Ovary (tissue), 9 donors: ENCODE data around the gene PTCHD1. TPM values are rescaled to one million over a fixed set of nuclear protein-coding genes. Genes with fewer than 3 reads are reported as not detected.

Experiments
- DNase-seq, 5 donors: peaks; one replicate each; pipeline ENCODE4 v3.0.0-alpha.2; 2019 to 2020
- H3K27ac ChIP-seq, 2 donors: fragments of 200-600 bp; one replicate each; pipeline versions ENCODE4 v1.5.1 to v1.8.0; 2019 to 2022
- H3K27me3 ChIP-seq: fragments of 200-600 bp; one replicate; pipeline ENCODE4 v1.8.0; 2022
- H3K36me3 ChIP-seq: fragments of 200-600 bp; sonication (generic); one replicate; pipeline ENCODE4 v1.5.1; 2019
- H3K4me1 ChIP-seq: one replicate; pipeline ENCODE4 v1.8.1; 2013; ENCODE audit warnings: mild to moderate bottlenecking, moderate library complexity; ENCODE audit not compliant: insufficient read depth
- H3K4me3 ChIP-seq: fragments of 200-600 bp; sonication (generic); one replicate; pipeline ENCODE4 v1.5.1; 2017
- H3K9me3 ChIP-seq, 2 donors: fragments of 200-600 bp in 1 of 2; sonication (generic) in 1 of 2; one replicate each; pipeline versions ENCODE4 v1.5.1 to v1.8.1; 2013 to 2019; ENCODE audit warnings: mild to moderate bottlenecking in 1 of 2, moderate library complexity in 1 of 2
- EP300 ChIP-seq: sonication (generic); formaldehyde crosslinking; IDR thresholded peaks from one replicate; pipeline ENCODE4 v1.6.1; 2017; ENCODE audit warnings: antibody characterized with exemption
- POLR2A ChIP-seq: fragments of 450-650 bp; IDR thresholded peaks from one replicate; pipeline ENCODE4 v1.6.1; 2017; ENCODE audit warnings: antibody characterized with exemption, mild to moderate bottlenecking, moderate library complexity
- WGBS, 3 donors: extraction: QIAGEN DNeasy Blood & Tissue Kit in 1 of 3; methylation state at CpG; one replicate each; pipeline versions ENCODE4 v1.1.5 to v1.1.7; 2013 to 2017; 5-methylcytosine and 5-hydroxymethylcytosine counted together
- intact Hi-C, 4 donors: fragments of 100-400 bp; cut with DNase I; formaldehyde crosslinking; loops; one replicate each; pipeline versions ENCODE4 v1.11.0 to v1.15.1; 2022 to 2023
- polyA plus RNA-seq, 2 donors: library from polyadenylated mRNA; stranded (reverse); fragments of 200-250 nt in 1 of 2; fragments of 350-450 nt in 1 of 2; fragmentation: Illumina TruSeq in 1 of 2; extraction: RNeasy Lipid Tissue Mini Kit (QIAGEN cat#74804) in 1 of 2; gene quantifications; one replicate each; pipeline ENCODE4 v1.2.3, GENCODE V29; 2013 to 2014
- total RNA-seq, 7 donors: library from RNA; depleted of rRNA in 2 of 7; stranded (reverse); fragments of >200 nt in 2 of 7; fragmentation: NEBNext Ultra II Directional in 3 of 7; extraction: Animal tissue kit (Norgen Biotek cat#: 25700) in 3 of 7; gene quantifications; one replicate each; pipeline versions ENCODE4 v1.1.0 to v1.2.4, GENCODE V29; 2016 to 2023
- TF ChIP-seq, protein P1 (sequence below), 3 donors: fragments of 450-650 bp in 2 of 3; fragments of 200-600 bp in 1 of 3; IDR thresholded peaks; one replicate each; pipeline versions ENCODE4 v1.5.1 to v1.8.0; 2016 to 2022; ENCODE audit warnings: antibody characterized with exemption in 3 of 3, mild to moderate bottlenecking in 1 of 3
- donor health status: DM: no; HTN: no; CAD: no; lungs with moderate emphysema.
- donor health status: DM: no; HTN: no; CAD: no.
- donor health status: Bipolar disorder and iron deficiency.
- donor health status: DM: yes; HTN: yes; CAD: no.
- donor health status: DM: no; HTN: no; CAD: no.
- donor health status: DM: yes; HTN: yes; CAD: no.

PTCHD1 gene
- total and polyA plus RNA-seq, 9 donors = under 0.01 to 1.0 (median 0.03) TPM; not detected in 3

DNA sequence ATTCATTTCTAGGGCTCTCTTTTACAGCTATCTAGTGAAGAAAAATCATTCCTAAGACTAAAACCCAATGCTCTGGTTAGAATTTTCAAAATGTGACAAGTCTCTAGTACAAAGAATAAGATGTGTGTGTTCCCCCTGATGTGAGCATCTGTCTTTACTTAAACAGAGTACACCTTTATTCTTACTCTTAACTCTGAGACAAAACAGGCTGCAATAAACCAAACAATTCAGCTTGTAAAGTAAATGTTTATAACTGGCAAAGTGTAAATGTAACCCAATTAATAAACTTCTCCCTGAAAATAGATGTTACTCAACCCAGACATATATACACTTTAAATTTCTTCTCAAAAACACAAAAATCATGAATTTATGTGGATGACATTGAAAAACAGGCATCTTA lies 51.6 kb downstream of the PTCHD1 start:
- Histone ChIP-seq H3K9me3 (no peaks in the 10 kb centered on the region), H3K36me3 (no peaks in the 10 kb centered on the region), H3K27me3 (no peaks in the 10 kb centered on the region), H3K27ac (no peak overlapping the region), H3K4me1 (no peaks in the 10 kb centered on the region), H3K4me3 (no peak overlapping the region)
- DNase-seq = no peak
- intact Hi-C loops = no loop called here
- TF ChIP-seq, protein P1, sequence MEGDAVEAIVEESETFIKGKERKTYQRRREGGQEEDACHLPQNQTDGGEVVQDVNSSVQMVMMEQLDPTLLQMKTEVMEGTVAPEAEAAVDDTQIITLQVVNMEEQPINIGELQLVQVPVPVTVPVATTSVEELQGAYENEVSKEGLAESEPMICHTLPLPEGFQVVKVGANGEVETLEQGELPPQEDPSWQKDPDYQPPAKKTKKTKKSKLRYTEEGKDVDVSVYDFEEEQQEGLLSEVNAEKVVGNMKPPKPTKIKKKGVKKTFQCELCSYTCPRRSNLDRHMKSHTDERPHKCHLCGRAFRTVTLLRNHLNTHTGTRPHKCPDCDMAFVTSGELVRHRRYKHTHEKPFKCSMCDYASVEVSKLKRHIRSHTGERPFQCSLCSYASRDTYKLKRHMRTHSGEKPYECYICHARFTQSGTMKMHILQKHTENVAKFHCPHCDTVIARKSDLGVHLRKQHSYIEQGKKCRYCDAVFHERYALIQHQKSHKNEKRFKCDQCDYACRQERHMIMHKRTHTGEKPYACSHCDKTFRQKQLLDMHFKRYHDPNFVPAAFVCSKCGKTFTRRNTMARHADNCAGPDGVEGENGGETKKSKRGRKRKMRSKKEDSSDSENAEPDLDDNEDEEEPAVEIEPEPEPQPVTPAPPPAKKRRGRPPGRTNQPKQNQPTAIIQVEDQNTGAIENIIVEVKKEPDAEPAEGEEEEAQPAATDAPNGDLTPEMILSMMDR (IDR thresholded peaks at IDR 0.05) = no peak
- TF ChIP-seq EP300 (no peak), POLR2A (no peak)

DNA sequence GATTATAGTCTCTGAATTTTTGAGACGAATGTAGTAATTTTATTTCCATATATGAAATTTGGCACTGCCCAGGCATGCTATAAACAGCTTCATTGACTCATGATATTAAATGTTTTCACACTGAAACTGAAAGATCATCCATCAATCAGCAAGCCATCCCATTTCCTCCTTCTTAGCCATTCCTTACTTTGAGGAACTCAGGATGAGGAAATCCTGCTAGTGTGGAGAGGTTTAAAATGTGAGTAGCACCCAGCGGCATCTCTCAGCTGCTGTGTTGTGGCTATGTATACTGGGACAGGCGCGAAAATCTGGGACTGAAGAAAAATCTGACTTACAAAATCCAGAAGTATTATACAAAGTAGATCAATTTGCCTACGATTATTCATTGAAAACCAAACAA lies 52.1 kb downstream of the PTCHD1 start:
- no peak overlapping the region for H3K4me3 ChIP-seq
- intact Hi-C loops = no loop called here
- H3K9me3 ChIP-seq = no peaks in the 10 kb centered on the region
- H3K27ac ChIP-seq = no peak overlapping the region
- WGBS, 3 donors = 55 to 73% (median 59%) methylated on average over 5 of the region's 5 CpGs
- no peak for TF ChIP-seq EP300
- TF ChIP-seq POLR2A = no peak
- TF ChIP-seq, protein P1 (IDR thresholded peaks at IDR 0.05) = no peak
- H3K4me1 ChIP-seq = no peaks in the 10 kb centered on the region
- H3K36me3 ChIP-seq = no peaks in the 10 kb centered on the region
- no peak for DNase-seq
- H3K27me3 ChIP-seq = no peaks in the 10 kb centered on the region

DNA sequence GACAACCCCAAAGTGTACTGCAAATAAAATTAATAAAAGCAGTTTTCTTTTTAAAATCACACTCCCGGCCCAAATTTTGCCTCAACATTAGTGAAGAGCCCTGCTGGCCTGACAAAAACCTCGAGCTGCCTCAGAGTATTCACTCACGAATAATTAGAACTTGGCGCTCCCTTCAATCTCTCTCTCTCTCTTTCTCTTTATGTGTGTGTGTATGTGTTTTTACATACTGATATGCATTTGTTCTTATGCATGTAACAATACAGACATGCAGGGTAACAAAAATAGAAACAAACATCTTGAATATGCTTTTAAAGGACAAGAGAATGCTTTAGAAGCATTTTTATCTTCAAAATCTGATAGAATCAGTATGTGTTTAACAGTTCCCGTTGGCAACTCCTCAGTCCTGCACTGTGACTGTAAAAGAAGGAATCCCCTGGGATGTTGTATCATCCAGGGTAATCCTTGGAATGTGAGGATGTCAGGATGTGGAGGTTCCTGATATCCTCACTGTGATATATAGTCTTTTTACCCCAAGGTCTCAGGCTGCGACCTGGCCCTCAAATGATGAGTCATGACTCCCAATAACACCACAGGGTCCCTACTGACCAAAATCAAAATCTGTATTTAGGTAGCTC lies 53.0 kb downstream of the PTCHD1 start:
- H3K4me3 ChIP-seq = no peak overlapping the region
- no peaks in the 10 kb centered on the region for H3K27me3 ChIP-seq
- TF ChIP-seq, protein P1 (IDR thresholded peaks at IDR 0.05) = no peak
- no peak for TF ChIP-seq POLR2A
- no peak for TF ChIP-seq EP300
- H3K4me1 ChIP-seq = no peaks in the 10 kb centered on the region
- no peaks in the 10 kb centered on the region for H3K36me3 ChIP-seq
- H3K9me3 ChIP-seq = no peaks in the 10 kb centered on the region
- intact Hi-C loops = no loop called here
- DNase-seq = no peak
- no peak overlapping the region for H3K27ac ChIP-seq
- WGBS, 3 donors = 64 to 68% (median 67%) methylated on average over 6 of the region's 6 CpGs

DNA sequence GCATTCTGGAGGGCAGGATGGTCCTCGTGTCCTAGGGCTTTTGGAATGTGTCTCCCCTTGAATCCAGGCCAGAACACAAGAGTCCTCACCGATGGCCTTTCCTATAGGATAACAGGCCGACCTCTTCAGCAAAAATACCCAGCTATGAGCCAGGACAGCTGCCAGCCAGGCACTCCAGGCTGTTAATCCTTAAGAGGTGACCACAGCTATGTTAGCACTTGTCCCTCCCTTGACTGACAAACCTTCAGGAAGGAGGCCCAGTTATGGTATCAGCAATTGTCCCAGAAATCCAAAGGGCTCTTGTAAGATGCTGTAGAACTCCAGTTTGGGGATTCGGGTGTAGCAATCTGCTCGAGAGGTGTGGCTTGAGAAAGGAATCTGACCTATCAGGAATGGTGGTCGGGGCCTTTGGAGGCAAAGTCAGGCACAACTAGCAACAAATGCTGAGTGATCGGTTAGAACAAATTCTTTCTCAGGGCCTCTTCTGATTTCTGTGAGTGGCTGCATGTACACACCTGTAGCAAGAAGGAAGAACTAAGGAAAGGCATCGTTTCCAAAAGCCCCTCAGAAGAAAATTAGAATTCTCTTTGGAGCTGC lies 54.6 kb downstream of the PTCHD1 start:
- intact Hi-C loops = no loop called here
- no peak overlapping the region for H3K4me3 ChIP-seq
- no peak for DNase-seq
- H3K4me1 ChIP-seq = no peaks in the 10 kb centered on the region
- H3K36me3 ChIP-seq = no peaks in the 10 kb centered on the region
- H3K27me3 ChIP-seq = no peaks in the 10 kb centered on the region
- TF ChIP-seq, protein P1 (IDR thresholded peaks at IDR 0.05) = no peak
- TF ChIP-seq EP300 (no peak), POLR2A (no peak)
- WGBS, 3 donors = 63 to 75% (median 65%) methylated on average over 8 of the region's 8 CpGs
- no peak overlapping the region for H3K27ac ChIP-seq
- H3K9me3 ChIP-seq = no peaks in the 10 kb centered on the region
